HepG2 (cell line): ENCODE measurements around the gene STPG4. TPM values are rescaled to one million over a fixed set of nuclear protein-coding genes. Genes with fewer than 3 reads are reported as not detected.

Experiments
- ATAC-seq: fragments of 200-7000 bp; cut with Tn5 transposase; 3 replicates; pipeline ENCODE4 v1.9.1; 2020; ENCODE audit warnings: mild to moderate bottlenecking, moderate library complexity
- BruUV-seq: library from RNA; stranded (reverse); fragments of 400-500 nt; replicated peaks from 2 replicates; lab custom pipeline; 2021; lab: Mats Ljungman, UMichigan
- CTCF ChIA-PET: fragments of 300-600 bp; formaldehyde crosslinking; extraction: SDS; loops from one replicate; lab custom pipeline; 2021; ENCODE audit warnings: low total read pairs, inconsistent platforms, low intra/inter-chr PET ratio; lab: Yijun Ruan, JAX
- POLR2A ChIA-PET: fragments of 350-600 bp; sonication (Branson Sonifier 250); formaldehyde crosslinking; loops from one replicate; lab custom pipeline; 2020; ENCODE audit warnings: antibody characterized with exemption, inconsistent platforms; lab: Yijun Ruan, JAX
- DNase-seq: peaks from one replicate; pipeline ENCODE4 v3.0.0-alpha.2; 2015; ENCODE audit warnings: low spot score
- FAIRE-seq: peaks from 3 replicates; lab custom pipeline; 2011; peaks lifted over from hg19 to GRCh38; lab: Jason Lieb, UNC
- H2AFZ ChIP-seq: one replicate; pipeline ENCODE4 v1.6.1; 2011; ENCODE audit warnings: low read length, inconsistent platforms
- H3K27ac ChIP-seq: fragments of 300-600 bp; 3 replicates; pipeline ENCODE4 v1.8.0; 2011; ENCODE audit warnings: mixed run types, mild to moderate bottlenecking, mixed read lengths, low read length, inconsistent platforms; ENCODE audit not compliant: insufficient read depth; ENCODE audit errors: extremely low read length
- H3K27me3 ChIP-seq, 2 experiments: fragments of 200-600 bp in 1 of 2; 2 replicates in 1 of 2; 3 replicates in 1 of 2; pipeline versions ENCODE4 v1.6.0 to v1.8.0; 2011; ENCODE audit warnings: low read length in 2 of 2, mild to moderate bottlenecking in 2 of 2, moderate library complexity in 2 of 2, inconsistent platforms in 1 of 2; ENCODE audit not compliant: insufficient read depth in 2 of 2, control insufficient read depth in 1 of 2
- H3K36me3 ChIP-seq, 2 experiments: fragments of 200-600 bp in 1 of 2; replicated peaks in 1 of 2; 2 replicates in 1 of 2; 3 replicates in 1 of 2; pipeline versions ENCODE4 v1.5.1 to v1.8.0; 2011; ENCODE audit warnings: low read length in 2 of 2, inconsistent platforms in 1 of 2; ENCODE audit not compliant: insufficient read depth in 2 of 2, control insufficient read depth in 1 of 2
- H3K4me1 ChIP-seq: 2 replicates; pipeline ENCODE4 v1.5.1; 2012; ENCODE audit warnings: low read length, inconsistent platforms; ENCODE audit not compliant: insufficient read depth
- H3K4me2 ChIP-seq: 2 replicates; pipeline ENCODE4 v1.6.0; 2011; ENCODE audit warnings: low read depth, low read length, inconsistent platforms
- H3K4me3 ChIP-seq, 3 experiments: fragments of 200-600 bp in 1 of 3; sonication (generic), shearing (Covaris generic) in 1 of 3; replicated peaks in 1 of 3; 2 replicates each; pipeline ENCODE4 v1.5.1; 2011 to 2016; ENCODE audit warnings: low read length in 3 of 3, inconsistent platforms in 2 of 3, low read depth in 2 of 3, mild to moderate bottlenecking in 2 of 3, control low read depth in 1 of 3, mixed read lengths in 1 of 3; ENCODE audit not compliant: insufficient read depth in 1 of 3
- H3K79me2 ChIP-seq: one replicate; pipeline ENCODE4 v1.6.1; 2011; ENCODE audit warnings: low read length, inconsistent platforms; ENCODE audit not compliant: insufficient read depth
- H3K9ac ChIP-seq: 2 replicates; pipeline ENCODE4 v1.6.0; 2011; ENCODE audit warnings: mild to moderate bottlenecking, low read depth, low read length, inconsistent platforms; ENCODE audit not compliant: insufficient read depth
- H3K9me3 ChIP-seq: 2 replicates; pipeline ENCODE4 v1.5.1; 2012; ENCODE audit warnings: mild to moderate bottlenecking, low read length
- H4K20me1 ChIP-seq: 2 replicates; pipeline ENCODE4 v1.6.0; 2011; ENCODE audit warnings: inconsistent platforms, mild to moderate bottlenecking, low read length, moderate library complexity; ENCODE audit not compliant: insufficient read depth
- BCL6 ChIP-seq: IDR thresholded peaks from 2 replicates; pipeline ENCODE4 v1.6.1; 2016; ENCODE audit warnings: missing genetic modification reagents, missing compliant biosample characterization
- CREM ChIP-seq, 2 experiments: sonication (generic) in 1 of 2; formaldehyde crosslinking in 1 of 2; IDR thresholded peaks; 2 replicates each; pipeline versions ENCODE4 v1.4.0 to v1.6.1; 2016 to 2020; ENCODE audit warnings: antibody characterized with exemption in 1 of 2, mild to moderate bottlenecking in 1 of 2, missing genetic modification reagents in 1 of 2
- FLYWCH1 ChIP-seq: sonication (generic); formaldehyde crosslinking; IDR thresholded peaks from 2 replicates; pipeline ENCODE4 v1.8.1; 2023; ENCODE audit warnings: mild to moderate bottlenecking, missing genetic modification reagents
- HIVEP1 ChIP-seq: sonication (generic); formaldehyde crosslinking; IDR thresholded peaks from 2 replicates; pipeline ENCODE4 v1.4.0; 2020; ENCODE audit warnings: mild to moderate bottlenecking, missing genetic modification reagents
- MBD4 ChIP-seq: IDR thresholded peaks from 2 replicates; pipeline ENCODE4 v1.6.1; 2012; ENCODE audit warnings: low read length, inconsistent platforms, borderline replicate concordance
- MTA3 ChIP-seq: sonication (generic); formaldehyde crosslinking; IDR thresholded peaks from 2 replicates; pipeline ENCODE4 v1.4.0; 2020; ENCODE audit warnings: missing genetic modification reagents
- NCOA5 ChIP-seq: sonication (generic); formaldehyde crosslinking; IDR thresholded peaks from 2 replicates; pipeline ENCODE4 v1.4.0; 2020; ENCODE audit warnings: missing genetic modification reagents
- SATB2 ChIP-seq: sonication (generic); formaldehyde crosslinking; IDR thresholded peaks from 2 replicates; pipeline ENCODE4 v1.5.0; 2020; ENCODE audit warnings: missing genetic modification reagents
- STAG1 ChIP-seq: sonication (generic); formaldehyde crosslinking; IDR thresholded peaks from 2 replicates; pipeline ENCODE4 v1.4.0; 2020; ENCODE audit warnings: missing genetic modification reagents
- YY1 ChIP-seq: IDR thresholded peaks from 2 replicates; pipeline ENCODE4 v1.6.1; 2011; ENCODE audit warnings: low read length, low read depth, moderate library complexity, mild to moderate bottlenecking; ENCODE audit not compliant: insufficient read depth, insufficient replicate concordance
- ZBTB3 ChIP-seq: sonication (generic); formaldehyde crosslinking; IDR thresholded peaks from 2 replicates; pipeline ENCODE4 v1.4.0; 2020; ENCODE audit warnings: low read depth, mild to moderate bottlenecking, moderate library complexity, missing genetic modification reagents, borderline replicate concordance
- ZBTB7A ChIP-seq: sonication (generic); formaldehyde crosslinking; IDR thresholded peaks from 2 replicates; pipeline ENCODE4 v1.8.0; 2022; ENCODE audit warnings: mild to moderate bottlenecking, missing genetic modification reagents
- ZNF20 ChIP-seq: sonication (generic); formaldehyde crosslinking; IDR thresholded peaks from 2 replicates; pipeline ENCODE4 v1.4.0; 2020; ENCODE audit warnings: mild to moderate bottlenecking, moderate library complexity, missing genetic modification reagents
- ZNF256 ChIP-seq: sonication (generic); formaldehyde crosslinking; conservative IDR thresholded peaks from 2 replicates; pipeline ENCODE4 v1.4.0; 2020; ENCODE audit warnings: missing genetic modification reagents
- ZNF264 ChIP-seq: sonication (generic); formaldehyde crosslinking; IDR thresholded peaks from 2 replicates; pipeline ENCODE4 v1.4.0; 2020; ENCODE audit warnings: missing genetic modification reagents
- ZNF326 ChIP-seq: sonication (generic); formaldehyde crosslinking; IDR thresholded peaks from 2 replicates; pipeline ENCODE4 v1.4.0; 2020; ENCODE audit warnings: missing genetic modification reagents, borderline replicate concordance
- ZNF333 ChIP-seq: sonication (generic); formaldehyde crosslinking; IDR thresholded peaks from 2 replicates; pipeline ENCODE4 v1.4.0; 2020; ENCODE audit warnings: mild to moderate bottlenecking, missing genetic modification reagents, borderline replicate concordance
- ZNF441 ChIP-seq: sonication (generic); formaldehyde crosslinking; IDR thresholded peaks from 2 replicates; pipeline ENCODE4 v1.7.0; 2021; ENCODE audit warnings: missing genetic modification reagents, borderline replicate concordance
- ZNF652 ChIP-seq: IDR thresholded peaks from 2 replicates; pipeline ENCODE4 v1.6.1; 2016; ENCODE audit warnings: low read depth, borderline replicate concordance
- ZNF772 ChIP-seq: sonication (generic); formaldehyde crosslinking; IDR thresholded peaks from 2 replicates; pipeline ENCODE4 v1.5.0; 2020; ENCODE audit warnings: mild to moderate bottlenecking, missing genetic modification reagents
- ZSCAN21 ChIP-seq: sonication (generic); formaldehyde crosslinking; IDR thresholded peaks from 2 replicates; pipeline ENCODE4 v1.8.0; 2022; ENCODE audit warnings: mild to moderate bottlenecking, missing genetic modification reagents, moderate library complexity, borderline replicate concordance
- WGBS: methylation state at CpG from one replicate; pipeline ENCODE4 v1.1.6; 2017; ENCODE audit warnings: low lambda C conversion rate; 5-methylcytosine and 5-hydroxymethylcytosine counted together
- in situ Hi-C: cut with HindIII; loops from 2 replicates; pipeline ENCODE4 v1.10.0; 2017; ENCODE audit warnings: low pct_unique_long_range_greater_than_20kb; ENCODE audit not compliant: extremely low pct_ligation_motif_present
- intact Hi-C: fragments of 100-400 bp; cut with micrococcal nuclease; formaldehyde crosslinking; loops from one replicate; pipeline ENCODE4 v1.10.0; 2022; ENCODE audit not compliant: unreplicated experiment
- polyA plus RNA-seq, 8 experiments: library from polyadenylated mRNA; depleted of rRNA in 3 of 8; stranded (reverse) in 7 of 8; unstranded in 1 of 8; fragments of >200 nt; fragmentation: Illumina TruSeq in 4 of 8; extraction: Trizol in 4 of 8; gene quantifications; 2 replicates each; pipeline versions ENCODE4 v1.2.1 to v1.2.3, GENCODE V29; 2011 to 2016; ENCODE audit warnings: low read depth in 4 of 8, missing spikeins in 1 of 8, mixed read lengths in 1 of 8; ENCODE audit not compliant: insufficient read depth in 1 of 8
- total RNA-seq, 5 experiments: library from RNA; depleted of rRNA; stranded (reverse); fragments of >200 nt; fragmentation: Illumina TruSeq; extraction: Trizol; gene quantifications; 2 replicates each; pipeline ENCODE4 v1.2.3, GENCODE V29; 2016; ENCODE audit warnings: low read depth in 1 of 5
- TF ChIP-seq, protein P1 (sequence below): sonication (generic); formaldehyde crosslinking; IDR thresholded peaks from 2 replicates; pipeline ENCODE4 v1.5.0; 2020; ENCODE audit warnings: missing genetic modification reagents
- TF ChIP-seq, protein P2 (sequence below): sonication (generic); formaldehyde crosslinking; IDR thresholded peaks from 2 replicates; pipeline ENCODE4 v1.5.1; 2020; ENCODE audit warnings: missing genetic modification reagents, mild to moderate bottlenecking, borderline replicate concordance

Gene STPG4
- total and polyA plus RNA-seq, 2 of the 13 experiments (the other 11 are each of a cell fraction or from before 2014, with no cell fraction given) = 0.11 to 0.15 TPM

DNA sequence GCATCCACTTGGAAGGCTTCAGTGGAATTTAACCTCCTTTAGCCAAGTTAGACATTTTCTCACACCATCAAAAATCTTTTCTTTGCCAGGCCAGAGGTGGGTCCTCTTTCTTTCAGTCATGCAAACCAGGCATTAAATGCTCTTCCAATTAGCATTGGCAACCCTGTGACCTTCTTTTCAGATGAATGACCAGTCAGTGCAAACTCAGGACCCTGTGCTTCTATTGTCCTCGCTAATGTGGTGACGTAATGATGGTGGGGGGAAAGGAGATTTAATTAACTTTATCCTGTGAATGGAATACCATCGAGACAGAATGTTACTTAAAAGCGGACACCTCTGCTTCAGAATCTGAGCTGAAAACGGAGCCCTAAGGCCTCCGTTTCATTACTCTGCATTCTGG lies 23.2 kb upstream of the STPG4 start (continued):
- TF ChIP-seq, protein P1, sequence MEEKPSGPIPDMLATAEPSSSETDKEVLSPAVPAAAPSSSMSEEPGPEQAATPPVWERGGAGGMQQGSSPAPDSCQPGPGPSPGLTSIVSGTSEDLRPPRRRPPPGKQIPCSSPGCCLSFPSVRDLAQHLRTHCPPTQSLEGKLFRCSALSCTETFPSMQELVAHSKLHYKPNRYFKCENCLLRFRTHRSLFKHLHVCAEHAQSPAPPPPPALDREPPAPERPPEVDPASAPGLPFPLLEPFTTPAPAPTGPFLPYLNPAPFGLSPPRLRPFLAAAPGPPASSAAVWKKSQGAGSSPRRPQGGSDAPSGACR (CRISPR knock-in tag) = no peak
- TF ChIP-seq MBD4 (no peak), HIVEP1 (CRISPR knock-in tag) (no peak), MTA3 (CRISPR knock-in tag) (no peak), ZNF326 (CRISPR knock-in tag) (no peak)
- TF ChIP-seq, protein P2, sequence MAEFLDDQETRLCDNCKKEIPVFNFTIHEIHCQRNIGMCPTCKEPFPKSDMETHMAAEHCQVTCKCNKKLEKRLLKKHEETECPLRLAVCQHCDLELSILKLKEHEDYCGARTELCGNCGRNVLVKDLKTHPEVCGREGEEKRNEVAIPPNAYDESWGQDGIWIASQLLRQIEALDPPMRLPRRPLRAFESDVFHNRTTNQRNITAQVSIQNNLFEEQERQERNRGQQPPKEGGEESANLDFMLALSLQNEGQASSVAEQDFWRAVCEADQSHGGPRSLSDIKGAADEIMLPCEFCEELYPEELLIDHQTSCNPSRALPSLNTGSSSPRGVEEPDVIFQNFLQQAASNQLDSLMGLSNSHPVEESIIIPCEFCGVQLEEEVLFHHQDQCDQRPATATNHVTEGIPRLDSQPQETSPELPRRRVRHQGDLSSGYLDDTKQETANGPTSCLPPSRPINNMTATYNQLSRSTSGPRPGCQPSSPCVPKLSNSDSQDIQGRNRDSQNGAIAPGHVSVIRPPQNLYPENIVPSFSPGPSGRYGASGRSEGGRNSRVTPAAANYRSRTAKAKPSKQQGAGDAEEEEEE (CRISPR knock-in tag) = no peak

DNA sequence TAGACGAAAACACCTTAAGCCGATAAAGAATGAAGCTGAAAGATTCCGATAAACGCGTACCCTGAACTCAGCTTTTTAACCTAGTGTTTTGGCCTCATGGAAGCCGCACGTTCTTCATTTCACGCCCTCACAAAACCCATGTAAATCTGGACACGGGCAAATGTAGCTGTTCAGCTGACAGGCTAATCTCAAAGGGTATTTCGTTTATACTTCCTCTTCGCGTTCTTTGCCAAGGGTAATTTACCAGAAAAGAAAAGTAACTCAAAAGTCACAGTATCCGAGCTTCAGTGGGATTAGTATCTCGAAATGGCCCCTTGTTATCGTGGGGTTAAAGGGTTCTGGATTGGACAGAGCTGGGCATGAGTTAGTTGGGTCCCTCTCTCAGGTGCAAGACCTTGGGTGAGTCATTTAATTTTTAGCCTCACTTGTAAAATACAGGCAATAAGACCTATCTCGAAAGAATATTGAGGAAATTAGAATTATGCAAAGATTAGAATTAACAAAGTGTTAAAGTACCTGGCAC lies 22.0 kb upstream of the STPG4 start:
- TSS peak; percentile 97 for BruUV-seq
- Histone ChIP-seq H3K27me3 (peaks cover 0 to 12% of the 10 kb centered on the region in 2 experiments; a peak in 1 of 5 replicates), H3K9ac (peak overlapping the region; percentile 99), H3K4me1 (peaks cover 35% of the 10 kb centered on the region), H4K20me1 (peaks cover 33% of the 10 kb centered on the region), H2AFZ (peak overlapping the region; percentile 94), H3K36me3 (peaks cover 0 to under 1% of the 10 kb centered on the region in 2 experiments; a peak in 1 of 5 replicates), H3K4me3 (peak overlapping the region; percentile 89 to 99 (median 97)), H3K9me3 (no peaks in the 10 kb centered on the region), H3K27ac (peak overlapping the region; percentile 99), H3K4me2 (peak overlapping the region; percentile 96), H3K79me2 (peaks cover 42% of the 10 kb centered on the region)
- peak; percentile 3 for ATAC-seq
- 10% methylated on average over 16 of the region's 16 CpGs for WGBS
- ChIA-PET CTCF (interaction anchor here (0.6 kb wide), 1 partner anchor 88 kb away, joined by 3 read pairs; no protein-coding TSS in a partner anchor), POLR2A (no interaction called here)
- intact Hi-C loops (no loop called here), in situ Hi-C loops (no loop called here)
- no peak for DNase-seq
- no peak for FAIRE-seq
- TF ChIP-seq ZNF333 (CRISPR knock-in tag) (no peak), ZNF256 (CRISPR knock-in tag) (0 out of 2 replicates have a peak, but pooled peaks have one; percentile 4), ZNF20 (CRISPR knock-in tag) (0 out of 2 replicates have a peak, but pooled peaks have one; percentile 3), ZBTB3 (CRISPR knock-in tag) (no peak; the same call in 1 of the 2 replicates), FLYWCH1 (CRISPR knock-in tag) (0 out of 2 replicates have a peak, but pooled peaks have one; percentile 18), YY1 (no peak), NCOA5 (no peak), ZSCAN21 (CRISPR knock-in tag) (no peak), ZBTB7A (CRISPR knock-in tag) (0 out of 2 replicates have a peak, but pooled peaks have one; percentile 3), ZNF441 (peak; percentile 15; the same call in 1 of the 2 replicates), ZNF264 (CRISPR knock-in tag) (peak; percentile 46), ZNF652 (CRISPR knock-in tag) (peak; percentile 16; the same call in 1 of the 2 replicates), ZNF772 (CRISPR knock-in tag) (no peak), CREM (IDR thresholded peaks at IDR 0.05) (no peak), CREM (CRISPR knock-in tag; IDR thresholded peaks at IDR 0.05) (no peak), STAG1 (CRISPR knock-in tag) (no peak), BCL6 (no peak), SATB2 (CRISPR knock-in tag) (peak; percentile 76; the same call in 1 of the 2 replicates)
